Nephron (organoid): ENCODE measurements around the gene KCNQ1.

ENCODE experiments used
- H3K27ac Mint-ChIP-seq, 3 experiments: 2 replicates each; pipeline ENCODE4 v1.8.0; 2020; ENCODE audit warnings: mixed read lengths in 3 of 3, mild to moderate bottlenecking in 2 of 3, moderate library complexity in 1 of 3
- H3K27me3 Mint-ChIP-seq: 2 replicates; pipeline ENCODE4 v1.8.0; 2021; ENCODE audit warnings: low read depth, mild to moderate bottlenecking, moderate library complexity, mixed read lengths
- H3K36me3 Mint-ChIP-seq: 2 replicates; pipeline ENCODE4 v1.8.0; 2020; ENCODE audit warnings: low read depth, mixed read lengths
- H3K4me1 Mint-ChIP-seq: 2 replicates; pipeline ENCODE4 v1.8.0; 2020; ENCODE audit warnings: mixed read lengths
- H3K4me3 Mint-ChIP-seq, 3 experiments: 2 replicates each; pipeline ENCODE4 v1.8.0; 2020; ENCODE audit warnings: mild to moderate bottlenecking in 3 of 3, mixed read lengths in 3 of 3, moderate library complexity in 2 of 3
- H3K9me3 Mint-ChIP-seq: 2 replicates; pipeline ENCODE4 v1.8.0; 2020; ENCODE audit warnings: mixed read lengths
- CTCF ChIP-seq, 3 experiments: fragments of 200-600 bp; sonication (generic); IDR thresholded peaks; one replicate each; pipeline ENCODE4 v1.5.0; 2021; ENCODE audit warnings: antibody characterized with exemption in 3 of 3; ENCODE audit not compliant: unreplicated experiment in 3 of 3

Gene KCNQ1

GRCh38 chr11:2521081-2521732, 76.4 kb downstream of the KCNQ1 start:
- peaks cover 5% of the 10 kb centered on the region for H3K27me3 Mint-ChIP-seq
- no peak overlapping the region for H3K27ac Mint-ChIP-seq
- TF ChIP-seq CTCF (IDR thresholded peaks at IDR 0.05; ENCODE audit: unreplicated experiment in 3 of 3), result no peak
- H3K4me3 Mint-ChIP-seq, result no peak overlapping the region
- no peaks in the 10 kb centered on the region for H3K36me3 Mint-ChIP-seq
- H3K4me1 Mint-ChIP-seq, result peaks cover 4% of the 10 kb centered on the region
- H3K9me3 Mint-ChIP-seq, result no peaks in the 10 kb centered on the region

DNA sequence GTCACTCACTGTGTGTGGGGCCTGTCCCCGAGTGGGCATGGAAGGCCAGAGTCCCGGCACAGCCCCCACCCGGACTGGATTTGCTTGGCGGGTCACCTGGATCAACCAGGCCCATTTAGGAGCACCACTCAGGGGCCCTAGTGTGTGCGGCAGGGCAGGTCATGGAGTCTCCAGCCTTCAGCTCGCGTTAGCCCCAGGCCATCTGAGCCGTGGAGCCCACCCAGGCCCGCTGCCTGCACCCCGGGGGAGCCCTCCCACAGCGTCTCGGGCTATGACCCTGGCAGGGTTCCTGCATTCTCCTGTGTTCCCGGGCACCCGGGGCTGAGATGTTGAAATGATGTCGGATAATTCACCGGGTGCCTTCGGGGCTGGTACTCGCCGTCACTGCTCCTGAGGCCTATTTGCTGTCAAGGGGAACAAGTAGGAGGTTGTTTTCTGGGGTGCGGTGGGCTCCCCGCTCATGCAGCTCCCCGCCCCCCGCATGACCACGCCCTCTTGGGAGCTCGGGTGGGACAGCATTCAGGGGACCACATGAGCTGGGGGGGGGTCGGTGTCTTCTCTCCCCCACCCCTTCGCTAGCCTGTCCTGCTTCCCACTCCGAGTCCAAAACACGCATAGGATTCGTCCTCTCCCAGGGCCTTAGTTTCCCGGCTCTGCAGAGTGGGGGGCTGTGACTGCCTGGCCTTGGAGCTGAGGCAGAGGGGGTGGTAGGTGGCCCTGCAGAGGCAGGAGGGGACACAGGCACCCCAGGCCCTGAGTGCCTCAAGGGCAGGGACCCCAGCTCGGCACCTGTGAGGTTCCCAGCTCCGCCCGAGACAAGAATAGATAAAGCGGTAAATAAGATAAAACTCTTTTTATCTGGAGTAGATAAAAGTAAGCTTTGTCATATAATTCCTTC, 77.2 kb downstream of the KCNQ1 start:
- no peak overlapping the region for H3K4me3 Mint-ChIP-seq
- H3K27me3 Mint-ChIP-seq, result peaks cover 9% of the 10 kb centered on the region
- H3K36me3 Mint-ChIP-seq, result no peaks in the 10 kb centered on the region
- H3K4me1 Mint-ChIP-seq, result peaks cover 4% of the 10 kb centered on the region
- no peaks in the 10 kb centered on the region for H3K9me3 Mint-ChIP-seq
- no peak overlapping the region for H3K27ac Mint-ChIP-seq
- TF ChIP-seq CTCF (IDR thresholded peaks at IDR 0.05; ENCODE audit: unreplicated experiment in 3 of 3), result no peak

GRCh38 chr11:2522631-2523255, 77.9 kb downstream of the KCNQ1 start:
- H3K4me3 Mint-ChIP-seq, result no peak overlapping the region
- no peaks in the 10 kb centered on the region for H3K36me3 Mint-ChIP-seq
- H3K27ac Mint-ChIP-seq, result no peak overlapping the region
- peaks cover 4% of the 10 kb centered on the region for H3K4me1 Mint-ChIP-seq
- TF ChIP-seq CTCF (IDR thresholded peaks at IDR 0.05; ENCODE audit: unreplicated experiment in 3 of 3), result no peak
- H3K9me3 Mint-ChIP-seq, result no peaks in the 10 kb centered on the region
- peaks cover 10% of the 10 kb centered on the region for H3K27me3 Mint-ChIP-seq

GRCh38 chr11:2523821-2524391, 79.1 kb downstream of the KCNQ1 start:
- no peak overlapping the region for H3K27ac Mint-ChIP-seq
- H3K4me3 Mint-ChIP-seq, result no peak overlapping the region
- no peaks in the 10 kb centered on the region for H3K36me3 Mint-ChIP-seq
- H3K4me1 Mint-ChIP-seq, result peaks cover 4% of the 10 kb centered on the region
- H3K9me3 Mint-ChIP-seq, result no peaks in the 10 kb centered on the region
- no peak for TF ChIP-seq CTCF (IDR thresholded peaks at IDR 0.05; ENCODE audit: unreplicated experiment in 3 of 3)
- H3K27me3 Mint-ChIP-seq, result peaks cover 10% of the 10 kb centered on the region

- Mint-ChIP-seq H3K27ac (no peak overlapping the region), H3K9me3 (no peaks in the 10 kb centered on the region), H3K36me3 (no peaks in the 10 kb centered on the region), H3K27me3 (peaks cover 13% of the 10 kb centered on the region), H3K4me1 (peaks cover 4% of the 10 kb centered on the region), H3K4me3 (no peak overlapping the region)
- no peak for TF ChIP-seq CTCF (IDR thresholded peaks at IDR 0.05; ENCODE audit: unreplicated experiment in 3 of 3)
These were observed 79.8 kb downstream of the KCNQ1 start for GRCh38 chr11:2524446-2525165.
